Suppressor macrophage (primary cell): ENCODE measurements around the gene ADCY1.

Experiments used
- DNase-seq, 4 experiments: peaks; one replicate each; pipeline ENCODE4 v3.0.0-alpha.2; 2020 to 2022

The ADCY1 gene

GRCh38 chr7:45578022-45578421 lies 3.9 kb downstream of the ADCY1 start:
- DNase-seq = no peak

GRCh38 chr7:45578467-45578866 lies 4.3 kb downstream of the ADCY1 start:
- no peak for DNase-seq

- no peak for DNase-seq
These were observed 5.2 kb downstream of the ADCY1 start for GRCh38 chr7:45579391-45579801.

GRCh38 chr7:45580053-45580872 lies 6.1 kb downstream of the ADCY1 start:
- peak in 2 of 4 experiments; percentile 3 to 13 for DNase-seq

GRCh38 chr7:45581271-45581780 lies 7.2 kb downstream of the ADCY1 start:
- DNase-seq = no peak

GRCh38 chr7:45582136-45582749 lies 8.1 kb downstream of the ADCY1 start:
- DNase-seq = no peak

GRCh38 chr7:45582868-45583277 lies 8.7 kb downstream of the ADCY1 start:
- no peak for DNase-seq

- no peak for DNase-seq
These were observed 9.1 kb downstream of the ADCY1 start for GRCh38 chr7:45583296-45583695.

GRCh38 chr7:45584261-45585210 lies 10.4 kb downstream of the ADCY1 start:
- DNase-seq = no peak

- no peak for DNase-seq
These were observed 11.5 kb downstream of the ADCY1 start for GRCh38 chr7:45585628-45586027.

GRCh38 chr7:45586542-45587520 lies 12.7 kb downstream of the ADCY1 start:
- DNase-seq = no peak

GRCh38 chr7:45588466-45588865 lies 14.3 kb downstream of the ADCY1 start:
- no peak for DNase-seq

- no peak for DNase-seq
These were observed 14.9 kb downstream of the ADCY1 start for GRCh38 chr7:45589061-45589460.

GRCh38 chr7:45589915-45590678 lies 15.9 kb downstream of the ADCY1 start:
- no peak for DNase-seq

GRCh38 chr7:45590679-45591057 lies 16.5 kb downstream of the ADCY1 start:
- DNase-seq = no peak

- no peak for DNase-seq
These were observed 17.1 kb downstream of the ADCY1 start for GRCh38 chr7:45591101-45591906.

- no peak for DNase-seq
These were observed 18.2 kb downstream of the ADCY1 start for GRCh38 chr7:45592230-45592991.

GRCh38 chr7:45593121-45593541 lies 19.0 kb downstream of the ADCY1 start:
- no peak for DNase-seq

GRCh38 chr7:45593877-45594276 lies 19.7 kb downstream of the ADCY1 start:
- no peak for DNase-seq
